Measurements from ENCODE around the gene DGKE. TPM values are rescaled to one million over a fixed set of nuclear protein-coding genes. Genes with fewer than 3 reads are reported as not detected.

The DGKE gene
- total RNA-seq, 1 donor from 2014 or later: 2.2 TPM

- no peak for DNase-seq (ENCODE audit: low spot score)
- intact Hi-C loops (cut with DNase I): loop anchor here (2.0 kb wide), 1 partner anchor 78 kb away; no protein-coding TSS in a partner anchor
Observed at GRCh38 chr17:56835264-56835585, 1.3 kb downstream of the DGKE start.

GRCh38 chr17:56838687-56839086 is 4.7 kb downstream of the DGKE start:
- DNase-seq (ENCODE audit: low spot score): no peak
- intact Hi-C loops (cut with DNase I): no loop called here

- no peak for DNase-seq (ENCODE audit: low spot score)
- intact Hi-C loops (cut with DNase I): no loop called here
Observed at GRCh38 chr17:56842577-56842976, 8.6 kb downstream of the DGKE start.

GRCh38 chr17:56845934-56846333 is 12.0 kb downstream of the DGKE start:
- no peak for DNase-seq (ENCODE audit: low spot score)
- intact Hi-C loops (cut with DNase I): no loop called here

GRCh38 chr17:56847106-56847505 is 13.2 kb downstream of the DGKE start:
- intact Hi-C loops (cut with DNase I): no loop called here
- DNase-seq (ENCODE audit: low spot score): no peak

GRCh38 chr17:56849131-56849530 is 15.2 kb downstream of the DGKE start:
- intact Hi-C loops (cut with DNase I): no loop called here
- no peak for DNase-seq (ENCODE audit: low spot score)

- intact Hi-C loops (cut with DNase I): no loop called here
- no peak for DNase-seq (ENCODE audit: low spot score)
Observed at GRCh38 chr17:56850591-56850990, 16.6 kb downstream of the DGKE start.

GRCh38 chr17:56851008-56851407 is 17.1 kb downstream of the DGKE start:
- DNase-seq (ENCODE audit: low spot score): no peak
- intact Hi-C loops (cut with DNase I): no loop called here

- intact Hi-C loops (cut with DNase I): no loop called here
- no peak for DNase-seq (ENCODE audit: low spot score)
Observed at GRCh38 chr17:56861899-56862298, 27.9 kb downstream of the DGKE start.

GRCh38 chr17:56863974-56864373 is 30.0 kb downstream of the DGKE start:
- no peak for DNase-seq (ENCODE audit: low spot score)
- intact Hi-C loops (cut with DNase I): no loop called here

GRCh38 chr17:56866076-56866475 is 32.1 kb downstream of the DGKE start:
- intact Hi-C loops (cut with DNase I): no loop called here
- no peak for DNase-seq (ENCODE audit: low spot score)

- DNase-seq (ENCODE audit: low spot score): no peak
- intact Hi-C loops (cut with DNase I): no loop called here
Observed at GRCh38 chr17:56866496-56866895, 32.5 kb downstream of the DGKE start.

GRCh38 chr17:56867948-56868376 is 34.0 kb downstream of the DGKE start:
- no peak for DNase-seq (ENCODE audit: low spot score)
- intact Hi-C loops (cut with DNase I): no loop called here

GRCh38 chr17:56868716-56869115 is 34.8 kb downstream of the DGKE start:
- intact Hi-C loops (cut with DNase I): no loop called here
- no peak for DNase-seq (ENCODE audit: low spot score)

- DNase-seq (ENCODE audit: low spot score): no peak
- intact Hi-C loops (cut with DNase I): no loop called here
Observed at GRCh38 chr17:56870081-56870651, 36.2 kb downstream of the DGKE start.

- no peak for DNase-seq (ENCODE audit: low spot score)
- intact Hi-C loops (cut with DNase I): no loop called here
Observed at GRCh38 chr17:56876766-56877179, 42.8 kb downstream of the DGKE start.

- no peak for DNase-seq (ENCODE audit: low spot score)
Observed at GRCh38 chr17:56879280-56879679, 45.3 kb downstream of the DGKE start.

GRCh38 chr17:56880133-56880532 is 46.2 kb downstream of the DGKE start:
- DNase-seq (ENCODE audit: low spot score): no peak
- intact Hi-C loops (cut with DNase I): no loop called here

More at GRCh38 chr17:56879280-56879679, 45.3 kb downstream of the DGKE start:
- intact Hi-C loops (cut with DNase I): no loop called here

- intact Hi-C loops (cut with DNase I): no loop called here
Observed at GRCh38 chr17:56880571-56880970, 46.6 kb downstream of the DGKE start.

GRCh38 chr17:56881685-56882295 is 47.8 kb downstream of the DGKE start:
- no peak for DNase-seq (ENCODE audit: low spot score)
- intact Hi-C loops (cut with DNase I): no loop called here

More at GRCh38 chr17:56880571-56880970, 46.6 kb downstream of the DGKE start:
- DNase-seq (ENCODE audit: low spot score): no peak

GRCh38 chr17:56883616-56884015 is 49.7 kb downstream of the DGKE start:
- intact Hi-C loops (cut with DNase I): no loop called here
- DNase-seq (ENCODE audit: low spot score): no peak
